ENCODE results near the gene CS. TPM values are rescaled to one million over a fixed set of nuclear protein-coding genes. Genes with fewer than 3 reads are reported as not detected.
A peak's percentile ranks its signal among the peaks of the same experiment; 100 is the strongest.

The CS gene
- total RNA-seq, 2 donors from 2014 or later = 189 to 197 TPM

DNA sequence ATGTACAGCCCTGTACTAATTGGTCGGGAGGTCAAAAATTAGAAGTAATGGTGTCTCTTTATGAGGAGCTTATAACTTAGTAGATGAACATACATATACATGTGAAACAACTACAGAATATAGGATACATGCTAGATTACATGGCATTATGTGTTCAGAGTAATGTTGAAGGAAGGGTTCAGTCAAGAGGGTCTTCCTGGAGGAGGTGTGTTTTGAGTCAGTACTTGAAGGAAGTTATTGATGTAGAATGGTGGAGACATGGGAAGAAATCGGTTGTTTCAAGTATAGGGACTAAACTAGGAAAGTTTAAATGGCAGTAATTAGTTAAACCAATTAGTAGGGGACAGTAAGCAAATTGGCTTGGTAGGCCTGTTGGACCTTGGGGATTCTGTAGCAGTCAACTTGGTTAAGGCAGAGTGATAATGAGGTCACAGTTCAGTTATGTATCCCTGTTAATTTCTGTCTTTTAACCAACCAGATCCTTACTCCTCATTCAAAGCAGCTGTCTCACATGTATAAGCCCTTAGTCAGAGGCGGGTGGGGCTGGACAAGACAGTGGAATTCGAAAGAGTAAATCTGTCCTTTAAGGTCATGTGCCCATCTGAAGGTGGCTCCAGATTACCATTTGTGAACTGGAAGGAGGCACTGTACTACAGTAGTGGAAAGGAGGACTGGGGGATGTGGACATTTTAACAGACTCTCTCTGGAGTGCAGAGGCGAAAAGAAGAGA is 38.5 kb downstream of the CS start:
- no peak overlapping the region for H3K27ac Mint-ChIP-seq

DNA sequence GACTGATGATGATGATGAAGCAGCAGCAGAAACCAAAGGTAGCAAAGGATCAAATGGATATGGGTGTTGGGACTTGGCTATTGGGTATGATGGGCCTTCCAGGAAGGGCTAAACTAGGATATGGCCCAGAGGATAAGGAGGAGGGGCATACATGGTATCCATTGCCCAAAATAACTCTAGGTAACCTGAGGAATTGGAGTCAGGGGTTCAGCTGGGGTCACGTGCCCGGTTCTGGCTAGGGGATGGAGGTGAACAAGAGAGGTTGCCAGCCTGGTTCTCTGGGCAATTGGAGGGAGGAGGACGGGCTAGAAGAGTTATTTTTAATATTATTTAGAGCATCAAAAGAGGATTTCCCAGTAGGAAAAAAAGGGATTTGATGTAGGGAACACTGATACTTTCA is 39.2 kb downstream of the CS start:
- no peak overlapping the region for H3K4me3 Mint-ChIP-seq
- H3K27me3 Mint-ChIP-seq = no peaks in the 10 kb centered on the region
- DNase-seq = no peak
- H3K27ac Mint-ChIP-seq = no peak overlapping the region
- H3K36me3 Mint-ChIP-seq (ENCODE audit: low read depth) = peaks cover 3% of the 10 kb centered on the region
- no peaks in the 10 kb centered on the region for H3K9me3 ChIP-seq (ENCODE audit: control insufficient read depth, low read length, poor library complexity, severe bottlenecking)
- peaks cover 18% of the 10 kb centered on the region for H3K4me1 Mint-ChIP-seq
- ATAC-seq = no peak

More for the DNA sequence above, 38.5 kb downstream of the CS start:
- Mint-ChIP-seq H3K27me3 (no peaks in the 10 kb centered on the region), H3K4me3 (peak overlapping the region; percentile 9), H3K36me3 (ENCODE audit: low read depth) (no peaks in the 10 kb centered on the region), H3K4me1 (peaks cover 19% of the 10 kb centered on the region)
- no peaks in the 10 kb centered on the region for H3K9me3 ChIP-seq (ENCODE audit: control insufficient read depth, low read length, poor library complexity, severe bottlenecking)
- DNase-seq (no peak), ATAC-seq (no peak)

DNA sequence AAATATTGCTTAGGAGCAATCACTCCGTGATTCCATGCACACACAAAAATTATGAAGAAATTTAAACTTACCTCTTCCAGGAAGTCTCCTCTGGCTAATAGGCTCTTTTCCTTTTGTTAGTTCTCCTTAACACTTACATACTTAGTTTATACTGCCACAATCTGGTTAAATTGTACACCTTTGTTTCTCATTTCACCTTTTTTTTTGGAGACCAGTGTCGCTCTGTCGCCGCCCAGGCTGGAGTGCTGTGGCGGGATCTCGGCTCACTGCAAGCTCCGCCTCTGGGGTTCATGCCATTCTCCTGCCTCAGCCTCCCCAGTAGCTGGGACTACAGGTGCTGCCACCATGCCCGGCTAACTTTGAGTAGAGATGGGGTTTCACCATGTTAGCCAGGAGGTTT is 39.8 kb downstream of the CS start:
- peaks cover 18% of the 10 kb centered on the region for H3K4me1 Mint-ChIP-seq
- ATAC-seq = no peak
- H3K36me3 Mint-ChIP-seq (ENCODE audit: low read depth) = peaks cover 3% of the 10 kb centered on the region
- H3K27ac Mint-ChIP-seq = no peak overlapping the region
- peak overlapping the region; percentile 64 for H3K4me3 Mint-ChIP-seq
- no peaks in the 10 kb centered on the region for H3K9me3 ChIP-seq (ENCODE audit: control insufficient read depth, low read length, poor library complexity, severe bottlenecking)
- H3K27me3 Mint-ChIP-seq = no peaks in the 10 kb centered on the region
- DNase-seq = no peak

DNA sequence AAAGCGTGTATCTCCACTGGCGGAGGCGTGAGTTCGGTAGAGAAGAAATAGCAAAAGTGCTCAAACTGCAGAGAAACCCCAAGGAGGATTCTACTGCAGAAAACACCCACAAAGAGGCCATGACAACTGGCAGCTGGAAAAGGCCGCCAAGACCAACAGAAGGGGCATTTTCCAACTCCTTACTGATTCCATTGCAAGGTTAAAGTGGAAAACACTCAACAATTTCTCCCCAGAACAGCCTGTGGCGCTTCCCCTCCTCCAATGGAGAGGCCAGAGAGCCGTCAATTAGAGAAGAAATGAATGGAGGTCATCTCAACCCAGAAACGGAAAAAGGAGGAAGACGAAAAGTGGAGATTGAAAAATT is 41.3 kb downstream of the CS start:
- Mint-ChIP-seq H3K4me1 (peaks cover 22% of the 10 kb centered on the region), H3K27ac (peak overlapping the region; percentile 62), H3K36me3 (ENCODE audit: low read depth) (peaks cover 5% of the 10 kb centered on the region), H3K4me3 (peak overlapping the region; percentile 91), H3K27me3 (no peaks in the 10 kb centered on the region)
- no peak for DNase-seq
- H3K9me3 ChIP-seq (ENCODE audit: control insufficient read depth, low read length, poor library complexity, severe bottlenecking) = no peaks in the 10 kb centered on the region
- ATAC-seq = no peak

DNA sequence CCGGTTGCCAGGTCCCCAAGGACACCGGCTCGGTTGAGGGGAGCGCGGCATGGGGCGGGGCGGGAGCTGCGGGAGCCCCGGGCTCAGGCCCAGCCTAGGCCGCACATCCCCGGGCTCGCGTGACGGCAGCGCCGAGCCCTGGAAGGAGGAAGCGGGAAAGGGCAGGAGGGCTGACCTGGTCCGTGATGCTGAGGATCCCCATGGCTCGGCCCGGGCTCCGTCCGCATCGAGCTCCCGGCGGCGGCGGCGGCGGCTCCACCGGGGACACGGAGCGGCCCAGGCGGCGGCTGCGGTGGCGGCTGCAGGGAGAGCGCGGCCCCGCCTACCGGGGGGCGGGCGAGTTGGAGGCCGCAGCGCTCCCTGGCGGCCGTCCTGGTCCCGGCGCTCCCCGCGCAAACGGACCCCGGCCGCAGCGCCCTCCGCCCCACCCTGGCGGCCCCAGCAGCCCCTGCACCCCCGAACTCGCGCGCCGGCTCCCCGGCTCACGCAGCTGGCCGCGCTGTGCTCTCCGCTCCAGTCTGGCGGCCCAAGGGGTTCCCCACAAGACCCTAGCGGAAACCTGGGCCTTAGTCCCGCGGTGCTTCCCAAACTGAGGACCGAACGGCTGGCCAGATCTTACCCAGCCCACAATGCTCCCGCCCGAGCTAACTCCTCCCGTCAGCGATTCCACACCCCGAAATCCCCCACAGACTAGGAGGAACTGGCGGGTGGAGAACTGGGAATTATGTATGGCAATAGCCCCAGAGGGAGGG is 41.9 kb downstream of the CS start, which contains the start of gene ANKRD52:
TSS of gene ANKRD52 (minus strand) at position 317 of the 752 bp plus-strand sequence. CDS start at position 202, 115 bp downstream.
- no peaks in the 10 kb centered on the region for H3K9me3 ChIP-seq (ENCODE audit: control insufficient read depth, low read length, poor library complexity, severe bottlenecking)
- H3K4me3 Mint-ChIP-seq = peak within 1 kb of the TSS; percentile 91
- H3K36me3 Mint-ChIP-seq (ENCODE audit: low read depth) = peaks cover 5% of the 10 kb centered on the region
- H3K27ac Mint-ChIP-seq = peak within 1 kb of the TSS; percentile 68
- H3K4me1 Mint-ChIP-seq = peaks cover 22% of the 10 kb centered on the region
- H3K27me3 Mint-ChIP-seq = no peaks in the 10 kb centered on the region
- DNase-seq = peak; percentile 76 to 87 (median 78)
- peak; percentile 97 for ATAC-seq

DNA sequence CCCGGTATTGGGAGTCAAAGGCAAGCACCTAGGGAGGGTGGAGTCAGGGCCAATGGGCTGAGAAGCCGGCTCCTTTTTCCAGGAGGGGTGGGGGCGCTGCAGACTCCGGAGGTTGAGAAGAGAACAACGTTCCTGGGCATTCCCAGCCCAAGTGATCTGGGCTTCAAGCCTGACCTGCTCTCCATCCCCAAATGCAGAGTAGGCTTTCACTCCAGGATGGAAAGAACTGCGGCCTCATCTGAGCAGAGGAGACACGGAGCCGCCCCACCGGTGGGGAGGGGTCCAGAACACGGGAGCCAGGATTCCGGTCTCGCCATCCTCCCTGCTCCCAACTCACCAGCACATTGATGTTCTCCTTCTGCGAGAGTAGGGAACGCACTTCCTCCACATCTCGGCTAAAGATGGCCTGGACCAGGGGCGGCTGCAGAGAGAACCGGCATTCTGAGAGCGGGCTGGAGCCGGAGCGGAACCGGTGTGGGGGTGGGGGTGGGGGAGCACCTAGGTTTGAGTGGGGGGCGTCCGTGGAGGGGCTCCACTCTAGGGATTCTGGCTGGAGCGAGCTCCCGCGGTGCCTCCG is 42.6 kb downstream of the CS start:
- Mint-ChIP-seq H3K4me1 (peaks cover 22% of the 10 kb centered on the region), H3K27ac (peak overlapping the region; percentile 68), H3K36me3 (ENCODE audit: low read depth) (peaks cover 5% of the 10 kb centered on the region), H3K4me3 (peak overlapping the region; percentile 91), H3K27me3 (no peaks in the 10 kb centered on the region)
- ATAC-seq (peak; percentile 14), DNase-seq (no peak)
- H3K9me3 ChIP-seq (ENCODE audit: control insufficient read depth, low read length, poor library complexity, severe bottlenecking) = no peaks in the 10 kb centered on the region

DNA sequence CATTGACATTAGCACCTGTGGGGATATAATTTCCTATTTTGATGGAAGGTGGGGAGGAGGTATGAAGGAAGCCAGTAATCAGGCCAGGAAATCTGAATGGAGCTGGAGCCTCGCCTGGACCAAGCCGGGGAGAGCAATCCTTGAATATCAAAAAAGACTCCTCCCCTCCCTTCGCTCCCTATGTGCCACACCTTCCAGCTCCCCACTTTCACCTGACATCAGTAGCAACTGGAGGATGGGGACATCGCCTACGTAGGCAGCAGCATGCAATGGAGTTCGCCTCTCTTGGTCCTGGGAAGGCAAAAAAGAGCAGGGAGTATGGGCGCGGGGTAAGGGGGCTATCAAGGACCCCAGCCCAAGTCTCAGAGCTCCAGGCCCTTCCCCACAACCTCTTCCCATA is 43.1 kb downstream of the CS start:
- Mint-ChIP-seq H3K4me3 (peak overlapping the region; percentile 91), H3K27ac (peak overlapping the region; percentile 68), H3K4me1 (peaks cover 22% of the 10 kb centered on the region), H3K36me3 (ENCODE audit: low read depth) (peaks cover 5% of the 10 kb centered on the region), H3K27me3 (no peaks in the 10 kb centered on the region)
- ATAC-seq = no peak
- no peaks in the 10 kb centered on the region for H3K9me3 ChIP-seq (ENCODE audit: control insufficient read depth, low read length, poor library complexity, severe bottlenecking)
- no peak for DNase-seq

DNA sequence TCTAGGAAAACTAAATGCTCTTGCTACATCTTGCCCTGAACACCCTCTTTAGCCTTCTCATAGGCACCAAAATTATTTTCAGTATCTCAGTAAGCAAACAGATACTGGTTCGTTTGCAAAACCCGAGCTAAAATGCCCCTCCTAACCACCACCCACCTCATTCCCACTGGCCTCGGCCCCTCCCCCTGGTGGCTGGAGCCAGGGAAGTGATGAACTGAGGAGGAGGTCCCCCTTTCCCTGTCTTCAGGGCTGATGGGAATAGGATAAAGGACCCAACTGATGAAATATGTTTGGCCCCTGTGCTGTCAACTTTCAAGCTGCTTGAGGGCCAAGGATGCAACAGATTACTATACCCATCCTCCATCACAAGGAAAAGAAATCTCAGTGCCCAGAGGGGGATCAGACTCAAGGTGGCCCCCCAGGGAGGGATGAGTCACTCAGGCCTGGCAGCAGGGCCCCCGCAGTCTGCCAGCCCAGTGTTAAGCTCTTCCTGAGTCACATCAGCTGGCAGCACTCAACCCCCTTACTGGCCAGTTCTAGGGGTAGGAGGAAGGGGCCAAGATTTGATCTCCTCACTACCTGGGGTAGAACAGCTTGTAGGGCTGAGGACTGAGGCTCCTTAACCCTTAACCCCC is 43.7 kb downstream of the CS start:
- H3K4me3 Mint-ChIP-seq = peak overlapping the region; percentile 91
- no peak for ATAC-seq
- H3K27ac Mint-ChIP-seq = peak overlapping the region; percentile 68

DNA sequence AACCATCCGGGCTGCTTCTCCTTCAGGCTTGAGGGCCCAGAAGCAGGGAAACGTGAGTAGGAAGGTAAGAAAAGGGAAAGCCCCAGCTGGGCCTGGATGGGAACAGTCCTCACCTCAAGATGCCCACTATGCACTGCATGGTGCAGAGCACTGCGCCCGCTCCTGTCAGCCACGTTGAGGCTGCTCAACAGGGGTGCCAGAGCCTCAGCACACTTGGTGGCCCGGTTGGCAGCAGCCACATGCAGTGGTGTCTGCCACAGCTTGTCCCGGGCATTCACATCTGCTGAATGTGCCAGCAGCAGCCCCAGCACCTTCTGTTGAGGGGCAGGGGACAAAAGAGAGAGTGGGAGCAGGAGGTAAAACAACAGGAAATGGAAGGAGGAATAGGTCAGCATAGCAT is 44.5 kb downstream of the CS start:
- H3K9me3 ChIP-seq (ENCODE audit: control insufficient read depth, low read length, poor library complexity, severe bottlenecking) = no peaks in the 10 kb centered on the region
- DNase-seq = no peak
- Mint-ChIP-seq H3K27me3 (no peaks in the 10 kb centered on the region), H3K4me1 (peaks cover 20% of the 10 kb centered on the region), H3K27ac (no peak overlapping the region), H3K36me3 (ENCODE audit: low read depth) (peaks cover 5% of the 10 kb centered on the region), H3K4me3 (no peak overlapping the region)
- ATAC-seq = no peak

More for the DNA sequence above, 43.7 kb downstream of the CS start:
- no peak for DNase-seq
- peaks cover 20% of the 10 kb centered on the region for H3K4me1 Mint-ChIP-seq
- no peaks in the 10 kb centered on the region for H3K9me3 ChIP-seq (ENCODE audit: control insufficient read depth, low read length, poor library complexity, severe bottlenecking)
- no peaks in the 10 kb centered on the region for H3K27me3 Mint-ChIP-seq
- peaks cover 5% of the 10 kb centered on the region for H3K36me3 Mint-ChIP-seq (ENCODE audit: low read depth)

DNA sequence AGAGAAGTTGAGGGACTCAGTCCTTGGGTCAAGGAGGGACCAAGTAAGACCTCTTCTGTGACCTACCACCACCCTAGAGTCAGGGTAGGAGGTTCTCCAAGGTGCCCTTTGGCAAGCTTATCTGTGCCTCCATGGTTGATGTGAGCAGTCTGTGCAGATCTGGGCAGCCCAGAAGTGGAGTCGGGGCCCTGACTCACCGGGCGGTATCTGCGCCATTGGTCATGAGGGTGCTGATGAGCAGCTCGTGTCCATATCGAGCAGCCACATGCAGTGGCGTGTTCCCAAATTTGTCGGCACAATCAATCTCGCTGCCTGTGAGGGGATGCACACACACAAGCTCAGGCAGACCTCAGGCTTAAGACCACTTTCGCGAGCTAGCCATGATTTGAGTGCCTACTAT is 47.0 kb downstream of the CS start:
- no peaks in the 10 kb centered on the region for H3K9me3 ChIP-seq (ENCODE audit: control insufficient read depth, low read length, poor library complexity, severe bottlenecking)
- peaks cover 15% of the 10 kb centered on the region for H3K4me1 Mint-ChIP-seq
- H3K27ac Mint-ChIP-seq = no peak overlapping the region
- ATAC-seq (no peak), DNase-seq (no peak)
- no peak overlapping the region for H3K4me3 Mint-ChIP-seq
- H3K36me3 Mint-ChIP-seq (ENCODE audit: low read depth) = peaks cover 8% of the 10 kb centered on the region
- H3K27me3 Mint-ChIP-seq = no peaks in the 10 kb centered on the region

DNA sequence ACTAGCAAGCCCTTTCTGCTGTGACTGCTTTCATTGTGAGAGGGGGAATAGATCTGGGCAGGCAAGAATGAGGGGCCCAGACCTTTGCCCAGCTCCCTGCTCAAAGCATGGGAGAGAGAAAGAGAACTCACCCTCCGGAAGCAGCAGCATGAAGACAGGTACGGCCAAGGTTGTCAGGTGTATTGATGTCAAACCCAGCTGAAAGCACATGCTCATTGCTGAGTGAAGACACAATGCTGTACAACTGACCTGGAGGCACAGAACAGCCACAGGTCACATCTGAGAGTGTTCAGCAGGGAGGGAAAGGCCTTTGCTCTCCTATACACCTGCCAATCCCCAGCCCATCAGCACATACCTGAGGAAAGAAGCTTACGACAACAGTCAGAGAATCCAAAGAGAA is 47.5 kb downstream of the CS start:
- no peak overlapping the region for H3K4me3 Mint-ChIP-seq
- DNase-seq = no peak
- H3K4me1 Mint-ChIP-seq = peaks cover 15% of the 10 kb centered on the region
- no peaks in the 10 kb centered on the region for H3K27me3 Mint-ChIP-seq
- no peaks in the 10 kb centered on the region for H3K9me3 ChIP-seq (ENCODE audit: control insufficient read depth, low read length, poor library complexity, severe bottlenecking)
- no peak for ATAC-seq
- peaks cover 8% of the 10 kb centered on the region for H3K36me3 Mint-ChIP-seq (ENCODE audit: low read depth)
- H3K27ac Mint-ChIP-seq = no peak overlapping the region

DNA sequence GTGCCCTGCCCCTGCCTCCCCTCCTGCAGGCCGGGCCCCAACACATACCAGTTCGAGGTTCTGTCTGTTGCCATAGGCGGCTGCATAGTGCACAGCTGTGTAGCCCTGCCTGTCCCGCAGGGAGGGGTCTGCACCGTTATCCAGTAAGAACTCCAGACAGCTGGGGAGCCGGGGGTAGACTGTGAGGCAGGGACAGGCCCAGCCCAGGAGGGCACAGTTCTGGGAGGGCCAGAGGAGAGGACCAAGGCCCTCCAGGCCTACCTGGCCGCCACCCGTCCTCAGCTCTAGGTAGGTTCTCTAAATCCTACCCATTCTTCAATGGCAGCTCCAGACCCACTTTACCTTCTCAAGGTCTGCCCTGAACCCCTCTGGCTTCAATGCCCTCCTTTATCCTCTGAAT is 51.4 kb downstream of the CS start:
- Mint-ChIP-seq H3K4me1 (no peaks in the 10 kb centered on the region), H3K36me3 (ENCODE audit: low read depth) (peaks cover 8% of the 10 kb centered on the region), H3K4me3 (no peak overlapping the region), H3K27ac (no peak overlapping the region), H3K27me3 (no peaks in the 10 kb centered on the region)
- DNase-seq (no peak), ATAC-seq (no peak)
- H3K9me3 ChIP-seq (ENCODE audit: control insufficient read depth, low read length, poor library complexity, severe bottlenecking) = no peaks in the 10 kb centered on the region

DNA sequence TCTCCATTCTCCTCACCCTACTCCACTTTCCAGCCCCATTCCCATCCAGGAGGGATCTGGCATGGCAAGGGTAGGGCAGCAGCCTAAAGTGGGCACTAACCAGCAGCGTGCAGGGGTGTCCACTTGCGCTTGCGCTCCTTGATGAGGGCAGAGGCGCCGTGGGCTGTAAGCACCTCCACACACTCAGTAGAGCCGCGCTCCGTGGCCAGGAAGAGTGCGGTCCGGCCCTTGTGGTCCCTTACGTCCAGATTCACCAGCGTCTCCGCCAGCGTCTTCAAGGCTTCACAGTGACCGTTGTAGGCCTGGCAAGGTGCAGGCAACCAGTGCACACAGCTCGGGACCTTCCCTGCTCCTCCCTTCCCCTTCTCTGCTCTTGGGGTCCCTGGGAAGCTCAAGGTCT is 52.2 kb downstream of the CS start:
- H3K4me1 Mint-ChIP-seq = no peaks in the 10 kb centered on the region
- H3K27me3 Mint-ChIP-seq = no peaks in the 10 kb centered on the region
- ATAC-seq (no peak), DNase-seq (no peak)
- no peak overlapping the region for H3K27ac Mint-ChIP-seq
- peaks cover 8% of the 10 kb centered on the region for H3K36me3 Mint-ChIP-seq (ENCODE audit: low read depth)
- no peaks in the 10 kb centered on the region for H3K9me3 ChIP-seq (ENCODE audit: control insufficient read depth, low read length, poor library complexity, severe bottlenecking)
- H3K4me3 Mint-ChIP-seq = no peak overlapping the region

All from T-helper 17 cell (primary cell).